Suprapubic skin (tissue), 3 donors: Measurements from ENCODE around the gene SLC25A36.

Experiments
- POLR2A ChIP-seq, 2 donors: fragments of 450-650 bp; IDR thresholded peaks; one replicate each; pipeline ENCODE4 v1.6.1; 2017; ENCODE audit warnings: antibody characterized with exemption in 2 of 2, mild to moderate bottlenecking in 2 of 2, moderate library complexity in 2 of 2
- TF ChIP-seq, protein P1 (sequence below), 2 donors: fragments of 200-600 bp in 1 of 2; fragments of 450-650 bp in 1 of 2; sonication (generic) in 1 of 2; IDR thresholded peaks; one replicate each; pipeline ENCODE4 v1.5.1; 2016 to 2019; ENCODE audit warnings: antibody characterized with exemption in 2 of 2, mild to moderate bottlenecking in 1 of 2, moderate library complexity in 1 of 2

DNA sequence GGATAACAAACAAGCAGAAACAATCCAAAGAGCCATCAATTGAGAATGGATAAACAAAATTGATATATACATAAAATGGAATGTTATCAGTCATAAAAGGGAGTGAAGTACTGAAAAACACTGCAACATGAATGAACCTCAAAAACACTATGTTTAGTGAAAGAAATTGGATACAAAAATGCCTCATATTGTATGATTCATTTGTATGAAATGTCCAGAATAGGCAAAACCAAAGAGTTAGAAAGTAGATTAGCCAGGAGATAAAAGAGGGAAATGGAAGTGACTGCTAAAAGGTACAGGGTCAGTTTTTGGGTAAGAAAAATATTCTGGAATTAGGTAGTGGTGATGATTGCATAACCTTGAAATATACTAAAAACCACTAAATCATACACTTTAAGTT, 9.8 kb upstream of the SLC25A36 start:
- TF ChIP-seq, protein P1, sequence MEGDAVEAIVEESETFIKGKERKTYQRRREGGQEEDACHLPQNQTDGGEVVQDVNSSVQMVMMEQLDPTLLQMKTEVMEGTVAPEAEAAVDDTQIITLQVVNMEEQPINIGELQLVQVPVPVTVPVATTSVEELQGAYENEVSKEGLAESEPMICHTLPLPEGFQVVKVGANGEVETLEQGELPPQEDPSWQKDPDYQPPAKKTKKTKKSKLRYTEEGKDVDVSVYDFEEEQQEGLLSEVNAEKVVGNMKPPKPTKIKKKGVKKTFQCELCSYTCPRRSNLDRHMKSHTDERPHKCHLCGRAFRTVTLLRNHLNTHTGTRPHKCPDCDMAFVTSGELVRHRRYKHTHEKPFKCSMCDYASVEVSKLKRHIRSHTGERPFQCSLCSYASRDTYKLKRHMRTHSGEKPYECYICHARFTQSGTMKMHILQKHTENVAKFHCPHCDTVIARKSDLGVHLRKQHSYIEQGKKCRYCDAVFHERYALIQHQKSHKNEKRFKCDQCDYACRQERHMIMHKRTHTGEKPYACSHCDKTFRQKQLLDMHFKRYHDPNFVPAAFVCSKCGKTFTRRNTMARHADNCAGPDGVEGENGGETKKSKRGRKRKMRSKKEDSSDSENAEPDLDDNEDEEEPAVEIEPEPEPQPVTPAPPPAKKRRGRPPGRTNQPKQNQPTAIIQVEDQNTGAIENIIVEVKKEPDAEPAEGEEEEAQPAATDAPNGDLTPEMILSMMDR (IDR thresholded peaks at IDR 0.05): no peak
- TF ChIP-seq POLR2A (IDR thresholded peaks at IDR 0.05): no peak
